Anterior cingulate cortex (tissue), 58 donors: Measurements from ENCODE around the gene CNTLN.
"Not testable (repeated sequence)": the region's sequence is repeated elsewhere in the genome, so short reads cannot be mapped to it uniquely, and the experiment has no call there.

ENCODE experiments used
- DNase-seq, 58 donors: peaks; one replicate each; lab custom pipeline; 2025; lab: John Stamatoyannopoulos, UW

The CNTLN gene

DNA sequence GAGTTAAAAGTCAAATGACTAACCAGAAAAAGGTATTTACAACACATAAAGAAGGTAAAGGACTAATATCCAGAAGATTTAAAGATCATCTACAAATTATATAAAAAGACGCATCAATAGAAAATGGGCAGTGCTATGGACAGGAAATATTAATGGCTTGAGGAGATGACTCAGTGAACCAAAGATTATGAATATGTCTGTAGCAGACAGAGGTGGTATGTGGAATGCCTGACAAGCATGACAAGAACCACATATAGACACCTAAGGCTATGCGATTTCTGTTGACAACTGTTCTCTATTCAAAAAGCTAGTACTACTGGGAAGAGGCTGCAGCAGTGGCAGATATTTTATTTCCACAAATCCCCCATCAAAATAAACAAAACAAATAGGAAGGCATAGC is 267.0 kb downstream of the CNTLN start:
- no peak for DNase-seq

DNA sequence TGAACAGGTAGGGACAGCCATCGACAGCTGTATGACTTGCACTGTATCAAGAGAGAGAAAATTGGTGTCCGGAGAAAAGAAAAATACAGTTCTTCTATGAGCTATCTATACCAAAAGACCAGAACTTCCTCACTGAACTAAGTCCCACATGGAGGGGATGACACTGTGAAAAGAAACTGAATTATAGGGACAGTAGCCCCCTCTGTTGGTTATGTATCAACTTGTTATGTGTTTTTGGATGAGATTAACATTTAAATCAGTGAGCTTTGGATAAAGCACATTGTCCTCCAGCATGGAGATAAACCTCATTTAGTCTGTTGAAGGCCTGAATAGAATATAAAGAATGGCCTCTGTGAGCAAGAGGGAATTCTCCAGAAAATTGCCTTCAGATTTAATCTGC is 267.5 kb downstream of the CNTLN start:
- DNase-seq, result no peak

DNA sequence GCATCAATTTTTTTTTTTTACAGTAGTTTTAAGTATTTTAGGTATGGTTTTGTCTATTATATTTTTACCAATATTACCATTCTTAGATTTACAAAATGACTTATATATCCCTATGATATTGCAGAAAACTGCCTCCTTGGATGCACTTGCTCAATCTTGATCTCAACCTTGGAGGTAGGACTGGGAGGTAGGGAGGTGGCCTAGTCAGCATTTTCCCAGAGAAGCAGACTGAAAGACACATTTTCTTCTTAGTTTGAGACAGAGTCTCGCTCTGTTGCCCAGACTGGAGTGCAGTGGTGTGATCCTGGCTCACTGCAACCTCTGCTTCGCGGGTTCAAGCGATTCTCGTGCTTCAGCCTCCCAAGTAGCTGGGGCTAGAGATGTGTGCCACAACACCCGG is 268.7 kb downstream of the CNTLN start:
- DNase-seq, result no peak

DNA sequence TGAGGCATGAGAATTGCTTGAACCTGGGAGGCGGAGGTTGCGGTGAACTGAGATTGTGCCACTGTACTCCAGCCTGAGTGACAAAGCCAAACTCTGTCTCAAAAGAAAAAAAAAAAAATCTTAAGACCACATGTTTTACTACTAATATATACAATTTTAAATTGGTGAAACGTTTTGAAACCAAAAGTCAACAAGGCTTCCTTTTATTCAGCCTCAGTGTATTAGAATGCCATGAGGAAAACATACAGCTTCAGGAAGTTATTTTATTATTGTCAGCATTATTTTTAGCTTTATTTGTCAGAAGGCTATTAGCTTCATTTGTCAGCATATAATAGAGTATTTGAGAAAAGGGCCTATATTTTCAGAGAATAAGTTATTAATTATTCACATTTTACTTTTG is 280.1 kb downstream of the CNTLN start:
- DNase-seq, result no peak

DNA sequence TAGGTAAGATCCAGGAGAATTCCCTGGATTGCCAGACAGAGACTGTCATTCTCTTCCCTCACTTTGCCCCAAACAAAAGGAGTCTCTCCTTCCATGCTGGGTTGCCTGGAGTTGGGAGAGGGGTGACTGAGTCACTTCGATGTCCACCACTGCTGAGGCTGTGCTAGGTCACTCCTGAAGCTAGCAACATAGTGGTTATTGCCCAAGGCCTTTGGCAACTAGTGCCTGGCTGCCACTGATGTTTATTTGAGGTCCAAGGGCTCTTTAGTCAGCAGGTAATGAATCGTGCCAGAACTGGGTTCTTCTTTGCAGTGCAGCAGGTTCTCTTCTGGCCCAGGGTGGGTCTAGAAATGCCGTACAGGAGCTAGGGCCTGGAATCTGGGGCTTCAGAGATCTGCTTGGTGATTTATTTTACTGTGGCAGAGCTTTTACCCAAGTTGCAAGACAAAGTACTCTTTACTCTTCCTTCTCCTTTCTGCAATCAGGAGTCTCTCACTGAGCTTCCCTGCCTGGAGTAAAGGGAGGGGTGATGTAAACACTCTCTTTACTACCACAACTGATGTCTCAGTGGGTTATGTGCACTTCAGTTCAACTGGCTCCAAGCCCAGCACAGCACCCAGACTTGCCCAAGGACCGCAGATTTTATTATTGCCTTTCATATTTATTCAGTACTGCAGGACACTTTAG is 288.3 kb downstream of the CNTLN start:
- DNase-seq, result no peak

DNA sequence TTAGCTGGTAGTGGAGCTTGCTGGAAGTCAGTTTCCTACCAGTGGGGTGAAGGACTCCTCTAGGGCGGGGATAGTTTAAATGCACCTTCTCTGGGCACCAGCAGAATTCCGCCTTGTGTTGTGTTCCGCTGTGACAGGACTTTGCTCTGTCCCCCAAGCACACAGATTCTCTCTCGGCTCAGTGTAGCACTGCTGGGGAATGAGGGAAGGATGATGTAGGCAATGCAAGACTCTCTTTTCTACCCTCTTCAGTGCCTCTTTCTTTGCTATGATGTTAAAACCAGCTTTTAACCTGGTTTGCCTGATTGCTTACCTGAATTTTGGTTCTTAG is 288.8 kb downstream of the CNTLN start:
- no peak for DNase-seq

DNA sequence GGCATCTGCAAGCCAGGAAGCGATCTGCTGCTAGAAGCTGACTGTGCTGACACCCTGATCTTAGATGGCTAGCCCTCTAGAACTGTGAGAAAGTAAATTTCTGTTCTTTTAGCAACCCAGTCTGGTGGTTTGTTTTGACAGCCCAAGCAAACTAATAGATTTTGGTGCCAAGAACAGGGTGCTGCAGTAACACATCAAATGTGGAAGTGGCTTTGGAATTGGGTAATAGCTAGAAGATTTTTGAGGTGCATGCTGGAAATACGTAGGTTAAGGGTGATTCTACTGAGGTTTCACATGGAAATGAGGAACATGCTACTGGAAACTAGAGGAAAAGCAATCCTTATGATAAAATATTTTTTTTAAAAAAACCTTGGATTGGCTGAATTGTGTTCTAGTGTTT is 290.5 kb downstream of the CNTLN start:
- DNase-seq, result no peak

DNA sequence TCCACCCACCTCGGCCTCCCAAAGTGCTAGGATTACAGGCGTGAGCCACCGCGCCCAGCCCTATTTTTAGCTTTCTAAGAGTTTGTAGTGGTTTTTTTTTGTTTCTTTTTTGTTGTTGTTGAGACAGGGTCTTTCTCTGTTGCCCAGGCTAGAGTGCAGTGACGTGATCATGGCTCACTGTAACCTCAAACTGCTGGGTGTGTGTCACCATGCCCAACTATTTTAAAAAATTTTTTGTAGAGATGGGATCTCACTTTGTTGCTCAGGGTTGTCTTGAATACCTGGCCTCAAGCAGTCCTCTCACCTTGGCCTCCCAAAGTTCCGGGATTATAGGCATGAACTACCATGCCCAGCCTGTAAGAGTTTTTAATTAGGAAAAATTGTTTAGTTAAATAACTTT is 298.7 kb downstream of the CNTLN start:
- no peak for DNase-seq

DNA sequence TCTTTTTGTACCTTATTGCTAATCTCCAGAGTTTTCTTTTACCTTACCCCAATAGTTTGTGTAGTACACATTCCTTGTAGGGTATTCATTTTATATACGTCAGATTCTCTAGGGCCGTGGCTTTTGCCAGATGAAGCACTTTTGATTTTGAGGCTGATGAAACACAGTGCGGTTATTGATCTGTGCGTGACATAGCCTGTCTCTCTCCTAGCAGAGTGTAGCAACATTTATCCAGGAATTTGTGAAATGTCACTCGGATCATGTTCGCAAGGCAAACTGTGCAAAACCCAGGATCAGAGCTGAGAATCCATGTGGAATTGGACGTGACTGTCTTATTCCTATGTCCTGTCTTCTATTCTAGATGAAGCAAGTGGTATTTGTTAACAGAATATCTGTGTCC is 302.0 kb downstream of the CNTLN start:
- DNase-seq, result no peak

DNA sequence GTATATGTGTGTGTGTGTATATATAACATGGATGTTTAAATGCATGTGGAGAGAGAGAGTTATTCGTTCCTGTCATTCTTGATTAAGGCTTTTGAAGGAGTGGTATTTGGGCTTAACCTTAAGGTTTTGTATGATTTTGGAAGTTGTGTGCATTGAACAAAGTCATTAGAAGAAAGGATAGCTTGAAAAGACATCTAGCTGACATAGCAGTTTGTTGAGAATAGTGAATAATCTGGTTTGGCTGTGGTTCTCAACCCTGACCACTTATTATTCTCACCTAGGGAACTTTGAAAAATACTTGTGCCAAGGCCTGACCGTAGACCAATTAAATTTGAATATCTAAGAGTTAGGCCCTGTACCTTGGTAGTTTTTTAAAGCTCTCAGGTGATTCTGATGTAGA is 303.0 kb downstream of the CNTLN start:
- no peak for DNase-seq

DNA sequence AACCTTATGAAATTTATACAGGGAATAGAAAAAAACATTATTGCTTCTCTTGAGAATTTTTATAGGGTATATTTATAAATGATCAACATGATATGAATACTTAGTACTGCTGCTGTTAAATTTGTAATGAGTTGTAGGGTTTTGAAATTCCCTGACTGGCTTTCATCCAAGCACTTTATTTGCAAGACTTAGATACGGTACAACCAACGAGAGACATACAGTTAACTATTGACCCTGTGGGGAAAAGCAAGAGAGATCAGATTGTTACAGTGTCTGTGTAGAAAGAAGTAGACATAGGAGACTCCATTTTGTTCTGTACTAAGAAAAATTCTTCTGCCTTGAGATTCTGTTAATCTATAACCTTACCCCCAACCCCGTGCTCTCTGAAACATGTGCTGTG is 310.3 kb downstream of the CNTLN start:
- DNase-seq, result not testable (repeated sequence)

DNA sequence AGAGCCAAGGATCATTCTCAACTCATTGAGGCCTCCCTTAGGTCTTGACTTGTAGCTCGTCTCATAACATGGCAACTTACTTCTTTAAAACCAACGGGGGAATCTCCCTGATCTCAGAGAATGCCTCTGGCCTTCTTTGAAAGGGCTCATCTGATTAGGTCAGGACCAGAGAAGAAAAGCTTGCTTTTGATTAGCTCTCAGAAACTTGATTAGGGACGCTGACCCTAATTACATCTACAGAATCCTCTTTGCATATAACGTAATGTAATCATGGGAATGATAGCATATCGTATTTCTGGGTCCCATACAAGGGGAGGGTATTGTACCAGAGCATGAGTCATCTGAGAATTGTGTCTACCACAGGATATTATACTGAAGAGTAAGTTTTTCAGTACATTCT is 318.9 kb downstream of the CNTLN start:
- DNase-seq, result no peak

DNA sequence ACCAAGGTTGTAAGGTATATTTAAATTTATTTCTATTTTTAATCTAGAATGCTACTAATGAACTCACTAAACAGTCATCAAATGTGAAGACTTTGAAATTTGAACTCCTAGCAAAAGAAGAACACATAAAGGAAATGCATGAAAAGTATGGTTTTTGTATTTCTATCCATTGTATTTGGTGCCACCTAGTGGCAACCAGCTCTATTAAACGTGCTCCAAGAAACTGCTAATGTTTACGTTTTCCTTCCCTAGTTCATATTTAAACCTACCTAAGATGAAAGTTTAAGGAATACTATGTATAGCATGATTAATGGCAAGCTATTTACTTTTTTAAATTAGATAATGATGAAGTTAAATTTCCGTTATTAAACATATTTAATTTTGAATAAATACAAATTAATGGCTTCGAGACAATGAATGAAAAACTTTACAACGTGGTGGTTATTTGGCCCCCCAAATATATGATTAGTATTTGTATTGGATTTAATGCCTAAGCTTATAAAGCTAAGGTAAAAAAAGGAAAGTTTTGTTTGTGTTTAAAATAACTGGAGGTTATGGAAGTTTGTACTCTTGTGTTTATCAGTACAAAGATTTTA is 328.1 kb downstream of the CNTLN start:
- DNase-seq, result peak in 6 of 58 donors; percentile 1 to 19 (median 8)

DNA sequence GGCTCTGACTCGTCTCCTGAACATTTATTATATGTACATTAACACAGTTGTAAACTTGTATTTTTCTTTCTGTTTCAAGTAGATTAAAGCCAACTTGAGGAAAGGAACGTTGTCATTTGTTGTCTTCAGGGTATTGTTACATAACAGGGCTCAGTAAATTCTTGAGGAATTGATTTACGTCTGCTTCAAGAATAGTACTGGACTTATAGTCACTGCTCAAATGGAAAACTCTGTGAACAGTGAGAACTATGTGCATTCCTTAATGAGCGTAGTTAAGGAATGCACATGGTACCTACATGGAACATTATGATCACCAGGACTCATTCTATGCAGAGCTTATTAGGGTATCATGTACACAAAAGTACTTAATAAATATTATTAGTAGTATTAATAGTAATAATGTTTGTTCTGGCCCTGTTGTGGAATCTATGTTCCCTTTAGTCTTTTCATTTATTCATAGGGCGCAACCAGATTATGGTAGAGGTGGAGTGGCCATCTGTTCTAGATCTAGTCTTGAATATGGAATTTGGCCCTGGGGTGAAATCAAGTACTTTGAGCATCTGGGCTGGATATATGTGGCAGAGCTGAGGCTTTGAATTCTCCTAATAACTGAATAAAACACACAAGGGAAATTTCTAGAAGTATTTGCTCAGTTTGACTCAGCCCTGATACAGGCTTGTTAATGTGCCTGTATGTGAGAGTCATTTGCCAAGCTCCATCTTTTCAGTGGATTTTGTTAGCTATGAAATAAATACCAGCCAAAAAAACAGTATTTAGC is 335.4 kb downstream of the CNTLN start:
- no peak for DNase-seq

DNA sequence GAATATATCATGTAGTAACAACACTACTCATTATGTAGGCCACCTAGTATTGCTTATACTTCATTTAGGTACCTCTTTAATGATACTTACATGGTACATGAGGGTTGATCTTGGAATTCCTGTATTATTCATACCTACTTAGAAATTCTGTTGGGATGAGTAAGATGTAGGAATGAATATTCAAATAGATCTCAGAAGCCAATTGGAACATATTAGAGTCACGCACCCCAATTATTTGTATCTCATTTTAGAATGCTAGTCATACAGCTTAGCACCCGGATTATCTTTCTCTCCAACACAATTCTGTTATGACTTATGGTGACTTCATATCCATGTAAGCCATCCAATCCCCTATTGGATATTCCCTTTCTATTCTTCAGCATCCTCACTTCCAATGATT is 337.3 kb downstream of the CNTLN start:
- DNase-seq, result no peak

DNA sequence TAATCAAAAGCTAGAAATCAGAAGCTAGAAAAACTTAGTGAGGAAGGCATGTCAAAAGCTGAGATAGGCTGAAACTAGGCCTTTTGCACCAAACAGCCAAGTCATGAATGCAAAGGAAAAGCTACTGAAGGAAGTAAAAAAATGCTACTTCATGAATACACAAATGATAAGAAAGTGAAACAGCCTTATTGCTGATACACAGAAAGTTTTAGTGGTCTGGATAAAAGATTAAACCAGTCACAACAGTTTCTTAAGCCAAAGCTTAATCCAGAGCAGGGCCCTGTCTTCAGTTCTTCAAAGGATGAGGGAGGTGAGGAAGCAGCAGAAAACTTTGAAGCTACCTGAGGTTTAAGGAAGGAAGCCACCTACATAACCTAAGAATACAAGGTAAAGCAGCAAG is 341.6 kb downstream of the CNTLN start:
- DNase-seq, result no peak

DNA sequence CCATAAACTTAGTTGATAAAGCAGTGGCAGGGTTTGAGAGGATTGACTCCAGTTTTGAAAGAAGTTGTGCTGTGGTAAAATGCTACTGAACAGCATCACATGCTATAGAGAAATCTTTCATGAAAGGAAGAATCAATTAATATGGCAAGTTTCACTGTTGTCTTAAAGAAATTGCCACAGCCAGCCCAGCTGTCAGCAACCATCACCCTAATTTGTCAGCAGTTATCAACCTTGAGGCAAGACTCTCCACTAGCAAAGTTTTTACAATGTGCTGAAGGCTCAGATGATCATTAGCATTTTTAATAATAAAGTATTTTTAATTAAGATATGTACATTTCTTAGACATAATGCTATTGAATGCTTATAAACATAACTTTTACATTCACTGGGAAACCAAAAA is 343.0 kb downstream of the CNTLN start:
- no peak for DNase-seq

DNA sequence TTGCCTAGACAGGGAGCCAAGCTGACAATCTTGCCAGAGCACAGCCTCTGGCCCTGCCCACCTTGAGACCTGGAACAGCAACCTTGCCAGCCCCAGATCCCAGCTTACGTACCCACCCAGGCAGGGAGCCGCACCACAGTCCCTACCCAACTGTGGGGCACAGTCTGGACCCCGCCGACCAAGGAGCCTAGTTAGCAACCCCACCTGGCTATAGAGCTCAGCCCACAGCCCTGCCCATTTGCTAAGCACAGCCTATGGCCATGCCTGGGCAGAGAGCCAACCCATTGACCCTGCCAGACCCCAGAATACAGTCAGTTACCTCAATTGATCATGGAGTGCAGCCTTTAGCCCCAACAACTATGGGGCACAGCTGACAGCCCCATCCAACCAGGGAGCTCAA is 346.1 kb downstream of the CNTLN start:
- no peak for DNase-seq

DNA sequence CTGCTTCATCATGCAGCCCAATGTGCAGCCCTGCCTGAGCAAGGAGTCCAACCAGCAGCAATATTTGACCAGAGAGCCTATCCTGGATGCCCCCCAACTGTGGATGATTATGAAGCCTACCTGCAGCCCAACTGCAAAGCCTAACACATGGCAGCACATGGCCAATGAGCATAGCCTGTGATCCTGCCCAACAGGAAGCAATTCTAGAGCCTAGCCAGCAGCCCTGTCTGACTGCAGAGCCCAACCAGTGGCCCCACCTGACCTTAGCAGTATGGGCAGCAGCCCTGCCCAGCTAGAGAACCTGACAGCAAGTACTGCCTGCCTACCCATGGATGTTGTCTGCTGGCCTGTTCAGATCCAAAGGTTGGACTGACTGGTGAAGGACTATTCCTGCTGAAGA is 346.7 kb downstream of the CNTLN start:
- no peak for DNase-seq

DNA sequence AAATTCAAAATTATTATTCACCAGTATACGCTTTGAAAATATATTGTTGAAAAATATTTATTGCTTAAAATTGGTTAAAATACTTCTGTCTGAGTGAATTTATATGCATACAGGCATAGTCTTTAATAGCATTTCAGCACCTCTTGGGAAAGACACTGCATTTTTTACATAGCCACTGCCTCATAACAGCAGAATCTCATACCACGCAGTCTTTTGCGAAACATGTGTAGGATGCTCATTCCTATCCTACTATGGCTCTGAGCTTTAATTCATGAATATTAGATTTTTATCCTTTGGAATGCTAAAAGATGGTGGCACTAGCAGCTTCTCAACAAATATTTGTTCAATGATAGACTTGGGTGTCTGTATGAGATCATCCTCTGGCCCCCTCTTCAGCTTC is 350.1 kb downstream of the CNTLN start:
- DNase-seq, result no peak

DNA sequence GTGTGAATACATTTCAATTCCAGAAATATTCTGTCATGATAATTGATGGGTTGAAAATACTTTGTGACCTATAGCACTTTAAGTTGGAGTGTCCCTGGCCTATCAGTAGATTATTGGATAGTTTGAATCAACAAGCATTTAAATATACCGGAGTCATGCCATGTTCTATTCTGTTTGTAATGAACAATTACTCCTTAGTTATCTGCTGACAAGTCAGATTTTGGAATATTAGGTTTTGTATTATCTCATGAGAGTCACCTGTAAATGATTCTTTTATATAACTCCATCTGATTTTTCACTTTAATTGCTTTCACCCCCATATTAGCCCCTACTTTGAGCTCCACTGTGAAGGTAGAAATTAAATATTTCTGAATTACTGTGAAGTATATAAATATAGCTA is 351.6 kb downstream of the CNTLN start:
- no peak for DNase-seq

DNA sequence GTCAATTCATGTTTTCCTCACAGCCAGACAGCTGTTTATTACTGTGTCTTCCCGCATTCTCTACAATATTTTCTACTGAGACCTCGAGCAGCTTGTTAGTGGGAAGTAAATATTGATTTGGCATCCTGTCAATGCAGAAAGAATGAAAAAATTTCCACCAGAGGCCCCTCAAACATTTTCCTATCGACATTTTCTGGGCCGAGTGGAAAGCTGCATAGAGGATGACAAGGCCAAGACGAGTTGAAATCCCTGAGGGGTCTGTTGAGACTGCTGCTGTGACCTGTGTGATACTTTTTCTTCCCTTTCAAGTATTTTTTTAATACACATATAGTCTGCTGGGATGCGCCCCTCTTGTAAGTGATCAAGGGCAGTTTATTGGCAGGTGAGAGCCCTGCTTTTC is 352.6 kb downstream of the CNTLN start:
- DNase-seq, result no peak
